ENCODE results near the gene LINC01488. TPM values are rescaled to one million over a fixed set of nuclear protein-coding genes. Genes with fewer than 3 reads are reported as not detected.

LINC01488 gene
- total RNA-seq, 2 donors from 2014 or later: not detected

DNA sequence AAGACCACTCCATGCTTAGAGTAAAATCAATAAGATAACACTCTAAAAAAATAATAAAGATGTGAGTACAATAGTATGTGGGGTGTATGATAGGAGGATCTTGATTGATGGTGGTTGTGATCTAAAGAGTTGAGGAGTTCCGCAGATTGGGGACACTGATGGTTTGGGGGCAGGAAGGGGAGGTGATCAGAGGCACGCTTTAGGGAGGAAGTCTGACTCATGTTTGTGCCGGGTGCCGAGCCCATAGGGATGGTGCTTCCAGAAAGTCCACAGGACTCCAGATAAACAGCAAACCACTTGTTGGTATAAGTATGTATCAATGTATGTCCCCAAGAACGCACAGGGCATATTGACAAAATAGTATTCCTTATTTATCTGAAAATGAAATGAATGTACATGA lies 27.5 kb downstream of the LINC01488 start:
- Histone ChIP-seq H3K4me1 (no peaks in the 10 kb centered on the region), H3K4me3 (no peak overlapping the region), H3K36me3 (no peaks in the 10 kb centered on the region), H3K27ac (no peak overlapping the region), H3K9ac (ENCODE audit: low read depth in 2 of 2, low read length in 2 of 2) (no peak overlapping the region), H3K27me3 (no peaks in the 10 kb centered on the region), H3K9me3 (no peaks in the 10 kb centered on the region)
- intact Hi-C loops (cut with DNase I): no loop called here
- no peak for DNase-seq
- TF ChIP-seq, protein P1, sequence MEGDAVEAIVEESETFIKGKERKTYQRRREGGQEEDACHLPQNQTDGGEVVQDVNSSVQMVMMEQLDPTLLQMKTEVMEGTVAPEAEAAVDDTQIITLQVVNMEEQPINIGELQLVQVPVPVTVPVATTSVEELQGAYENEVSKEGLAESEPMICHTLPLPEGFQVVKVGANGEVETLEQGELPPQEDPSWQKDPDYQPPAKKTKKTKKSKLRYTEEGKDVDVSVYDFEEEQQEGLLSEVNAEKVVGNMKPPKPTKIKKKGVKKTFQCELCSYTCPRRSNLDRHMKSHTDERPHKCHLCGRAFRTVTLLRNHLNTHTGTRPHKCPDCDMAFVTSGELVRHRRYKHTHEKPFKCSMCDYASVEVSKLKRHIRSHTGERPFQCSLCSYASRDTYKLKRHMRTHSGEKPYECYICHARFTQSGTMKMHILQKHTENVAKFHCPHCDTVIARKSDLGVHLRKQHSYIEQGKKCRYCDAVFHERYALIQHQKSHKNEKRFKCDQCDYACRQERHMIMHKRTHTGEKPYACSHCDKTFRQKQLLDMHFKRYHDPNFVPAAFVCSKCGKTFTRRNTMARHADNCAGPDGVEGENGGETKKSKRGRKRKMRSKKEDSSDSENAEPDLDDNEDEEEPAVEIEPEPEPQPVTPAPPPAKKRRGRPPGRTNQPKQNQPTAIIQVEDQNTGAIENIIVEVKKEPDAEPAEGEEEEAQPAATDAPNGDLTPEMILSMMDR (IDR thresholded peaks at IDR 0.05): no peak

DNA sequence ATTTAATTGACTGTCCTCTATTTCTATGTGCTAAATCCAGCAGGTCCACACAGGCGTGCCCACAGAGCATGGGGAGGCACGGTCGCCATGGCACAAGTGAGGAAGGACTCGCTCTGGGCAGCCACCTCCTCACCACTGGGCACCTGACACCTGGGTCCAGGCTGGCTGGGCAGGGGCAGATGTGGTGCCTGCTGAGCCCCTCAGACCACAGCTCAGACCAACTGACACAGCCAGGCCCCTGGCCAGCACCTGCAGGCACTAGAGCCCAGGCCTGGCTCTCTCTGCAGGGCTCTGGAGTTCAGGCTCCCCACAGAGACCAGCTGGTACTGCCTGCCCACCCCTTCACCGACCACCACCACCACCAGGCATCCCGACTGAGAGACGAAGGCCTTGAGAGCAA lies 27.9 kb downstream of the LINC01488 start:
- no peak overlapping the region for H3K9ac ChIP-seq (ENCODE audit: low read depth in 2 of 2, low read length in 2 of 2)
- H3K27ac ChIP-seq: no peak overlapping the region
- no peak for DNase-seq
- no peaks in the 10 kb centered on the region for H3K4me1 ChIP-seq
- no peaks in the 10 kb centered on the region for H3K36me3 ChIP-seq
- H3K27me3 ChIP-seq: no peaks in the 10 kb centered on the region
- H3K4me3 ChIP-seq: no peak overlapping the region
- TF ChIP-seq, protein P1 (IDR thresholded peaks at IDR 0.05): no peak
- no peaks in the 10 kb centered on the region for H3K9me3 ChIP-seq
- intact Hi-C loops (cut with DNase I): no loop called here

DNA sequence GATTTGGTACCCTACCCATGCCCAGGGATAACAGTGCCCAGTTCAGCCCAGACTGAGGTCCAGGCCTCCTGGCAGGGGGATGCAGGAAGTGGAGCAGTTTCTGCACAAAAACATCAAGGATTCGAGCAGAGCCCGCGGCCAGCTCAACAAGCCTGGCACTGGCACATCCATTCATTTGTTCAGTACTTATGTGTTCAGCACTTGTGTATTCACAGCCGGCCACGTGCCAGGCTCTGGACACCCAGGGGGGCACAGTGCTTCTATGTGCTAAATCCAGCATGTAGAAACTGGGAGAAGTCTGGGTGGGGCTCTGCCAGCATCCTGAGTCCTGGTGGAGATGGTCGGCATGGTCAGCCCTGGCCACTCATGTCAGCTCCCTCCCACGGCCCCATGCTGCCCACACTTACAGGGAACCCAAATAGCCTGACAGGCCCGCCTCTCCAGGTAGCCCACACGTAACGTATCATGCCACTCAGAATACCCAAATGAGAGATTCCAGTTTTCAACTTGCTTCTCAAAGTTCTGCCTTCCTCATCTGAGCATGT lies 28.5 kb downstream of the LINC01488 start:
- H3K27ac ChIP-seq: no peak overlapping the region
- no peak overlapping the region for H3K4me3 ChIP-seq
- no peak for DNase-seq
- H3K27me3 ChIP-seq: no peaks in the 10 kb centered on the region
- H3K36me3 ChIP-seq: no peaks in the 10 kb centered on the region
- H3K9ac ChIP-seq (ENCODE audit: low read depth in 2 of 2, low read length in 2 of 2): no peak overlapping the region
- H3K4me1 ChIP-seq: no peaks in the 10 kb centered on the region
- H3K9me3 ChIP-seq: no peaks in the 10 kb centered on the region
- intact Hi-C loops (cut with DNase I): no loop called here
- TF ChIP-seq, protein P1 (IDR thresholded peaks at IDR 0.05): no peak

DNA sequence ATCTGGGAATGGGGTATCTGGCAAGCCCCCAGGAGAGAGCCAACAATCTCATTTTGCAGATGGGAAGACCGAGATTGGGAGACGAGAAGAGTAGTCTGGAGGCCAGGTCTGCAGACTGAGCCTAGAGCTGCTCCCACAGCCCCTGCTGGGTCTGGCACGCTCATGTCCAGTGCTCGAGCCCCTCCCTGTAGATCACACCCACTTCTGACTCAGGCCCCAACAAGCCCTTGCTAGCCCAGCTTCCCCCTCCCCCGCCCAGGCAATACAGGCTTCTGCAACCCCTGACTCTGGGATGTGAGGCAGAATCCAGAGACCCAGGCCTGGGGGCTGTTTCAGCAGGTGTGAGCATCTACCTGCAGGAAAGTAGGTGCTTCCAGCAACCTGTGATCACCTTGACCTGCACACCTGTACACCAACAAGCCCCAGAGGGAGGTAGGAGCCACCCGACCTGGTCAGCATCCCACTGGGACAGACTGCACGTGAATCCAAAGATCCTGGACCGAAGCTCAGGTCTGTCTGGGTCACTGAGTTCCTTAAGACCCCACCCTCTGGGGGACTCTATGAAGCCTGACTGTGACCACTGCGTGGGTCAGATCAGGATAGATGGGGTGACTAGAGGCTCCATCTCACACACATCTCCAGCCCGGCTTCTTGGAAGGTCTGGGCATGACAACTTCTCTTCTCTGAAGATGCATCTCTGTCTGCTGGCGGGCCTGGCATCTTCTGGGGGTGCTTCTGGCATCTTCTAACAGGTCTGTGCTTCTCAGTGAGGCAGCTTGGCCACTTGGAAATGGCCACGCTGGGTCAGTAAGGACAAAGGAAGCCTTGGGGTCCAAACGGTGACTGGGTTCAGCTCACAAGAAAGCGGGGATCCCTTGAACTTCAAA lies 29.3 kb downstream of the LINC01488 start:
- intact Hi-C loops (cut with DNase I): no loop called here
- Histone ChIP-seq H3K27me3 (no peaks in the 10 kb centered on the region), H3K36me3 (no peaks in the 10 kb centered on the region), H3K4me3 (no peak overlapping the region), H3K27ac (no peak overlapping the region), H3K9ac (ENCODE audit: low read depth in 2 of 2, low read length in 2 of 2) (no peak overlapping the region), H3K4me1 (no peaks in the 10 kb centered on the region), H3K9me3 (no peaks in the 10 kb centered on the region)
- TF ChIP-seq, protein P1 (IDR thresholded peaks at IDR 0.05): no peak
- DNase-seq: no peak

DNA sequence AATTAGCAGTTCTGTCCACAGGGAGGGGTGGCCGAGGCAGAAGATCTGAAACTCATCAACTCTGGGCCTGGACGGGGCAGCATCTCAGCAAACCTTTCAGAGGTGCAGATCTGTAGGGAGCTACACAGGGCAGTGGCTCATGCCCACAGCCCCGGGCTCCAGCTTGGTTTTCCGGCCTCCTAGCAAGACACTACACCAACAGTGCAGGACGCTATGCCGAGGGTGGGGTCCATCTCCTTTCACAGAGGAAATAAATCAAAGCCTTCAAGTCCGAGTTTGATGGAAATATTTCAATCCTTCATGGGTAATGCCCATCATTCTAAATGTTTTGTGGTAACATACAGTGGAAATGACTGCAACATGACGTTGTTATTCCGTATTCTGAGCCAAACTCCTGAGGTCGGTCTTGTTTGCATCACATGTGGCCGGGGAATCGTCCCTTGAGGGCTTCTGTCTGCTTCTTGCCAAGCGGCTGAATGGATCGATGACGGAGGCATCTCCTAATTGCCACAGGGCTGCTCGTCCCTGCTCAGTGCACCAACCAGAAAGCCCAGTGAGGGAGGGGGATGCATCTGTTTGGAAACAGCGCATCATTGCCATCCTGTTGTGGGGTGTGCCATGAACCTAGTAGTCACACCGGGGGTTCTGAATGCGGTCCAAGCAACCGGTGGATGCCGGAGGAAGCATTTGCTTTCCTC lies 30.0 kb downstream of the LINC01488 start:
- no peak overlapping the region for H3K9ac ChIP-seq (ENCODE audit: low read depth in 2 of 2, low read length in 2 of 2)
- DNase-seq: no peak
- H3K4me3 ChIP-seq: no peak overlapping the region
- intact Hi-C loops (cut with DNase I): no loop called here
- no peaks in the 10 kb centered on the region for H3K9me3 ChIP-seq
- TF ChIP-seq, protein P1 (IDR thresholded peaks at IDR 0.05): no peak
- no peak overlapping the region for H3K27ac ChIP-seq
- H3K36me3 ChIP-seq: no peaks in the 10 kb centered on the region
- no peaks in the 10 kb centered on the region for H3K4me1 ChIP-seq
- no peaks in the 10 kb centered on the region for H3K27me3 ChIP-seq
